Hematopoietic multipotent progenitor cell treated with erythropoietin and hydrocortisone succinate and interleukin-3 and kit ligand, for 4 days (in vitro differentiated cells): ENCODE measurements around the gene ZNF827.

ENCODE experiments used
- DNase-seq: peaks from one replicate; pipeline ENCODE4 v3.0.0-alpha.2; 2015

ZNF827 gene

GRCh38 chr4:145822181-145822580 lies 116.4 kb downstream of the ZNF827 start:
- DNase-seq, result no peak

- no peak for DNase-seq
Measured at GRCh38 chr4:145821766-145822165, 116.9 kb downstream of the ZNF827 start.

- peak; percentile 62 for DNase-seq
Measured at GRCh38 chr4:145820407-145820806, 118.2 kb downstream of the ZNF827 start.

GRCh38 chr4:145819853-145820181 lies 118.8 kb downstream of the ZNF827 start:
- peak; percentile 40 for DNase-seq

- DNase-seq, result no peak
Measured at GRCh38 chr4:145819101-145819852, 119.3 kb downstream of the ZNF827 start.

GRCh38 chr4:145818011-145818410 lies 120.6 kb downstream of the ZNF827 start:
- peak; percentile 82 for DNase-seq

GRCh38 chr4:145816091-145816490 lies 122.5 kb downstream of the ZNF827 start:
- DNase-seq, result peak; percentile 50

- no peak for DNase-seq
Measured at GRCh38 chr4:145815626-145816025, 123.0 kb downstream of the ZNF827 start.

GRCh38 chr4:145815027-145815612 lies 123.5 kb downstream of the ZNF827 start:
- no peak for DNase-seq

GRCh38 chr4:145814246-145814645 lies 124.4 kb downstream of the ZNF827 start:
- no peak for DNase-seq

GRCh38 chr4:145812919-145813318 lies 125.7 kb downstream of the ZNF827 start:
- DNase-seq, result no peak

- no peak for DNase-seq
Measured at GRCh38 chr4:145808848-145809512, 129.6 kb downstream of the ZNF827 start.

GRCh38 chr4:145808021-145808650 lies 130.5 kb downstream of the ZNF827 start:
- peak; percentile 56 for DNase-seq

- DNase-seq, result no peak
Measured at GRCh38 chr4:145805490-145805889, 133.1 kb downstream of the ZNF827 start.

- DNase-seq, result peak; percentile 50
Measured at GRCh38 chr4:145804116-145804515, 134.5 kb downstream of the ZNF827 start.

- no peak for DNase-seq
Measured at GRCh38 chr4:145799223-145799622, 139.4 kb downstream of the ZNF827 start.

GRCh38 chr4:145797278-145797677 lies 141.3 kb downstream of the ZNF827 start:
- no peak for DNase-seq

- peak; percentile 59 for DNase-seq
Measured at GRCh38 chr4:145796346-145796745, 142.3 kb downstream of the ZNF827 start.

GRCh38 chr4:145795521-145795920 lies 143.1 kb downstream of the ZNF827 start:
- DNase-seq, result peak; percentile 48

GRCh38 chr4:145792429-145792828 lies 146.2 kb downstream of the ZNF827 start:
- DNase-seq, result no peak

- no peak for DNase-seq
Measured at GRCh38 chr4:145791988-145792387, 146.6 kb downstream of the ZNF827 start.

GRCh38 chr4:145788755-145789154 lies 149.9 kb downstream of the ZNF827 start:
- no peak for DNase-seq

- no peak for DNase-seq
Measured at GRCh38 chr4:145786830-145787229, 151.8 kb downstream of the ZNF827 start.

GRCh38 chr4:145786261-145786660 lies 152.4 kb downstream of the ZNF827 start:
- DNase-seq, result no peak
